Urinary bladder (tissue), 4 donors: ENCODE data around the gene ROR1. TPM values are rescaled to one million over a fixed set of nuclear protein-coding genes. Genes with fewer than 3 reads are reported as not detected.

ENCODE experiments used
- DNase-seq: peaks from one replicate; pipeline ENCODE4 v3.0.0-alpha.2; 2015; ENCODE audit errors: extremely low spot score
- H3K27ac ChIP-seq: one replicate; pipeline ENCODE4 v1.5.1; 2013; ENCODE audit warnings: low read depth, mild to moderate bottlenecking, moderate library complexity
- H3K36me3 ChIP-seq: one replicate; pipeline ENCODE4 v1.6.1; 2013; ENCODE audit warnings: mild to moderate bottlenecking, moderate library complexity; ENCODE audit not compliant: insufficient read depth
- H3K4me1 ChIP-seq: one replicate; pipeline ENCODE4 v1.6.1; 2013; ENCODE audit warnings: mild to moderate bottlenecking, moderate library complexity; ENCODE audit not compliant: insufficient read depth
- H3K4me3 ChIP-seq: one replicate; pipeline ENCODE4 v1.5.1; 2013; ENCODE audit warnings: low read depth, low read length
- WGBS: extraction: QIAGEN DNeasy Blood & Tissue Kit; methylation state at CpG from one replicate; pipeline ENCODE4 v1.1.7; 2013; 5-methylcytosine and 5-hydroxymethylcytosine counted together
- polyA plus RNA-seq: library from polyadenylated mRNA; stranded (reverse); fragments of 200-250 nt; gene quantifications from one replicate; pipeline ENCODE4 v1.2.3, GENCODE V29; 2013
- total RNA-seq: library from RNA; depleted of rRNA; stranded (reverse); fragments of >200 nt; gene quantifications from one replicate; pipeline ENCODE4 v1.2.3, GENCODE V29; 2014
- donor health status: healthy with polysubstance abuse.
- donor health status: healthy.

Gene ROR1
- total and polyA plus RNA-seq, 2 donors, result 5.9 to 33.2 TPM

- DNase-seq, result no peak
- WGBS, result 73% methylated on average over 3 of the region's 3 CpGs
- no peak overlapping the region for H3K4me3 ChIP-seq
- H3K36me3 ChIP-seq, result no peaks in the 10 kb centered on the region
- no peak overlapping the region for H3K27ac ChIP-seq
- H3K4me1 ChIP-seq, result no peaks in the 10 kb centered on the region
Observed at GRCh38 chr1:63937461-63938022, 163.7 kb downstream of the ROR1 start.

- Histone ChIP-seq H3K27ac (no peak overlapping the region), H3K36me3 (no peaks in the 10 kb centered on the region), H3K4me3 (no peak overlapping the region), H3K4me1 (no peaks in the 10 kb centered on the region)
- WGBS, result 94% methylated on average over 2 of the region's 2 CpGs
- DNase-seq, result no peak
Observed at GRCh38 chr1:63940440-63940839, 166.6 kb downstream of the ROR1 start.

- Histone ChIP-seq H3K36me3 (no peaks in the 10 kb centered on the region), H3K27ac (no peak overlapping the region), H3K4me3 (no peak overlapping the region), H3K4me1 (peaks cover 1% of the 10 kb centered on the region)
- WGBS, result 82% methylated on average over 3 of the region's 3 CpGs
- DNase-seq, result no peak
Observed at GRCh38 chr1:63943393-63943792, 169.6 kb downstream of the ROR1 start.

GRCh38 chr1:63945943-63946342 lies 172.1 kb downstream of the ROR1 start:
- no peak overlapping the region for H3K27ac ChIP-seq
- no peak for DNase-seq
- 96% methylated on average over 1 of the region's 1 CpG for WGBS
- H3K4me3 ChIP-seq, result no peak overlapping the region
- peaks cover 1% of the 10 kb centered on the region for H3K4me1 ChIP-seq
- no peaks in the 10 kb centered on the region for H3K36me3 ChIP-seq

GRCh38 chr1:63946866-63947491 lies 173.2 kb downstream of the ROR1 start:
- Histone ChIP-seq H3K27ac (no peak overlapping the region), H3K4me3 (no peak overlapping the region), H3K4me1 (peaks cover 1% of the 10 kb centered on the region), H3K36me3 (no peaks in the 10 kb centered on the region)
- 45% methylated on average over 11 of the region's 11 CpGs for WGBS
- DNase-seq, result no peak

- H3K4me1 ChIP-seq, result peaks cover 1% of the 10 kb centered on the region
Observed at GRCh38 chr1:63947904-63948303, 174.1 kb downstream of the ROR1 start.

GRCh38 chr1:63950023-63950422 lies 176.2 kb downstream of the ROR1 start:
- H3K4me1 ChIP-seq, result peaks cover 1% of the 10 kb centered on the region

More at GRCh38 chr1:63947904-63948303, 174.1 kb downstream of the ROR1 start:
- DNase-seq, result no peak
- 92% methylated on average over 3 of the region's 3 CpGs for WGBS
- no peak overlapping the region for H3K4me3 ChIP-seq
- no peaks in the 10 kb centered on the region for H3K36me3 ChIP-seq
- no peak overlapping the region for H3K27ac ChIP-seq

GRCh38 chr1:63951059-63951946 lies 177.5 kb downstream of the ROR1 start:
- no peak for DNase-seq
- Histone ChIP-seq H3K4me1 (peaks cover 1% of the 10 kb centered on the region), H3K36me3 (no peaks in the 10 kb centered on the region), H3K4me3 (no peak overlapping the region), H3K27ac (no peak overlapping the region)
- 84% methylated on average over 5 of the region's 5 CpGs for WGBS

More at GRCh38 chr1:63950023-63950422, 176.2 kb downstream of the ROR1 start:
- no peaks in the 10 kb centered on the region for H3K36me3 ChIP-seq
- WGBS, result 44% methylated on average over 3 of the region's 3 CpGs
- H3K4me3 ChIP-seq, result no peak overlapping the region
- no peak overlapping the region for H3K27ac ChIP-seq
- no peak for DNase-seq

GRCh38 chr1:63954187-63954586 lies 180.4 kb downstream of the ROR1 start:
- H3K27ac ChIP-seq, result no peak overlapping the region
- H3K4me1 ChIP-seq, result no peaks in the 10 kb centered on the region
- no peak for DNase-seq
- no peak overlapping the region for H3K4me3 ChIP-seq
- H3K36me3 ChIP-seq, result no peaks in the 10 kb centered on the region
- 98% methylated on average over 1 of the region's 1 CpG for WGBS

GRCh38 chr1:63955370-63956145 lies 181.7 kb downstream of the ROR1 start:
- WGBS, result 76% methylated on average over 8 of the region's 8 CpGs
- H3K4me1 ChIP-seq, result no peaks in the 10 kb centered on the region
- H3K27ac ChIP-seq, result no peak overlapping the region
- no peak for DNase-seq
- H3K4me3 ChIP-seq, result no peak overlapping the region
- H3K36me3 ChIP-seq, result no peaks in the 10 kb centered on the region

- H3K4me3 ChIP-seq, result no peak overlapping the region
- no peaks in the 10 kb centered on the region for H3K36me3 ChIP-seq
- WGBS, result 93% methylated on average over 2 of the region's 2 CpGs
- no peaks in the 10 kb centered on the region for H3K4me1 ChIP-seq
- no peak overlapping the region for H3K27ac ChIP-seq
- DNase-seq, result no peak
Observed at GRCh38 chr1:63958556-63958955, 184.7 kb downstream of the ROR1 start.

GRCh38 chr1:63960326-63960725 lies 186.5 kb downstream of the ROR1 start:
- WGBS, result 81% methylated on average over 5 of the region's 5 CpGs
- no peak for DNase-seq
- Histone ChIP-seq H3K4me1 (no peaks in the 10 kb centered on the region), H3K4me3 (no peak overlapping the region), H3K27ac (no peak overlapping the region), H3K36me3 (no peaks in the 10 kb centered on the region)

GRCh38 chr1:63966016-63966415 lies 192.2 kb downstream of the ROR1 start:
- whole genome bisulfite sequencing, result 83% methylated on average over 12 of the region's 12 CpGs
- no peak for DNase-seq
- H3K4me1 ChIP-seq, result no peaks in the 10 kb centered on the region
- no peaks in the 10 kb centered on the region for H3K36me3 ChIP-seq
- H3K27ac ChIP-seq, result no peak overlapping the region
- no peak overlapping the region for H3K4me3 ChIP-seq
